ENCODE data around the gene RHOF. TPM values are rescaled to one million over a fixed set of nuclear protein-coding genes. Genes with fewer than 3 reads are reported as not detected.

The RHOF gene
- total RNA-seq, 1 experiment from 2014 or later = 71.8 TPM

GRCh38 chr12:121769297-121769830 is 24.1 kb downstream of the RHOF start:
- peaks cover 7% of the 10 kb centered on the region for H3K4me1 ChIP-seq (ENCODE audit: control insufficient read depth, insufficient read depth, low read length)
- ChIA-PET POLR2A (interaction anchor here (0.6 kb wide), 3 partner anchors 69 to 975 kb away, joined by 4 to 7 read pairs (median 5); no protein-coding TSS in a partner anchor), CTCF (interaction anchor here (0.6 to 0.8 kb wide), 2 partner anchors 25 to 263 kb away, joined by 3 to 11 read pairs; no protein-coding TSS in a partner anchor)
- DNase-seq (ENCODE audit: low read depth, low spot score) (no peak), ATAC-seq (no peak)
- no peak overlapping the region for H3K4me3 ChIP-seq (ENCODE audit: low read depth in 2 of 2, low read length in 2 of 2)
- H3K36me3 ChIP-seq (ENCODE audit: control insufficient read depth, insufficient read depth, low read length) = no peaks in the 10 kb centered on the region
- no peaks in the 10 kb centered on the region for H3K27me3 ChIP-seq (ENCODE audit: control insufficient read depth, insufficient read depth, low read length)
- in situ Hi-C loops (cut with HindIII; ENCODE audit: low pct_unique_long_range_greater_than_20kb, low sequenced_read_pairs) = no loop called here
- intact Hi-C loops (cut with micrococcal nuclease; ENCODE audit: unreplicated experiment) = no loop called here
- H3K9me3 ChIP-seq (ENCODE audit: control insufficient read depth, insufficient read depth, low read depth, low read length) = no peaks in the 10 kb centered on the region
- TF ChIP-seq TCF7L2 (IDR thresholded peaks at IDR 0.05; ENCODE audit: low read depth, low read length) = no peak
- no peak overlapping the region for H3K27ac ChIP-seq (ENCODE audit: low read length)
- no TSS peak for BruUV-seq (replicated peaks)

- CTCF ChIA-PET = interaction anchor here (0.6 kb wide), 1 partner anchor 9 kb away, joined by 3 read pairs; no protein-coding TSS in a partner anchor
- Histone ChIP-seq H3K36me3 (ENCODE audit: control insufficient read depth, insufficient read depth, low read length) (no peaks in the 10 kb centered on the region), H3K27me3 (ENCODE audit: control insufficient read depth, insufficient read depth, low read length) (no peaks in the 10 kb centered on the region), H3K4me1 (ENCODE audit: control insufficient read depth, insufficient read depth, low read length) (no peaks in the 10 kb centered on the region; the same call in 1 of the 2 replicates), H3K9me3 (ENCODE audit: control insufficient read depth, insufficient read depth, low read depth, low read length) (no peaks in the 10 kb centered on the region), H3K4me3 (ENCODE audit: low read depth in 2 of 2, low read length in 2 of 2) (no peak overlapping the region), H3K27ac (ENCODE audit: low read length) (no peak overlapping the region)
- in situ Hi-C loops (cut with HindIII; ENCODE audit: low pct_unique_long_range_greater_than_20kb, low sequenced_read_pairs) = no loop called here
- TF ChIP-seq TCF7L2 (IDR thresholded peaks at IDR 0.05; ENCODE audit: low read depth, low read length) (no peak), CTCF (IDR thresholded peaks at IDR 0.05) (no peak), REST (IDR thresholded peaks at IDR 0.05; ENCODE audit: insufficient read depth in 1 of 2, low read depth in 2 of 2, low read length in 1 of 2) (no peak)
- ATAC-seq = peak; percentile 47; the same call in 1 of the 2 replicates
- intact Hi-C loops (cut with micrococcal nuclease; ENCODE audit: unreplicated experiment) = no loop called here
- DNase-seq (ENCODE audit: low read depth, low spot score) = no peak
- POLR2A ChIA-PET = no interaction called here
- BruUV-seq (replicated peaks) = no TSS peak
Observed at GRCh38 chr12:121767525-121768016, 25.9 kb downstream of the RHOF start.

GRCh38 chr12:121766290-121767039 is 27.0 kb downstream of the RHOF start:
- BruUV-seq (replicated peaks) = no TSS peak
- no peaks in the 10 kb centered on the region; the same call in 1 of the 2 replicates for H3K4me1 ChIP-seq (ENCODE audit: control insufficient read depth, insufficient read depth, low read length)
- no peak overlapping the region for H3K4me3 ChIP-seq (ENCODE audit: low read depth in 2 of 2, low read length in 2 of 2)
- no peaks in the 10 kb centered on the region for H3K9me3 ChIP-seq (ENCODE audit: control insufficient read depth, insufficient read depth, low read depth, low read length)
- CTCF ChIA-PET = interaction anchor here (0.7 kb wide), 1 partner anchor 128 kb away, joined by 4 read pairs; no protein-coding TSS in a partner anchor
- TF ChIP-seq SIN3A (IDR thresholded peaks at IDR 0.05; ENCODE audit: borderline replicate concordance, insufficient read depth, low read depth, low read length) (no peak), POLR2AphosphoS5 (IDR thresholded peaks at IDR 0.05; ENCODE audit: low read depth, low read length) (no peak), CTCF (IDR thresholded peaks at IDR 0.05) (no peak), REST (IDR thresholded peaks at IDR 0.05; ENCODE audit: insufficient read depth in 1 of 2, low read depth in 2 of 2, low read length in 1 of 2) (no peak), TCF7L2 (IDR thresholded peaks at IDR 0.05; ENCODE audit: low read depth, low read length) (no peak)
- POLR2A ChIA-PET = interaction anchor here (0.5 kb wide), 1 partner anchor 500 kb away, joined by 5 read pairs; no protein-coding TSS in a partner anchor
- intact Hi-C loops (cut with micrococcal nuclease; ENCODE audit: unreplicated experiment) = no loop called here
- H3K27ac ChIP-seq (ENCODE audit: low read length) = no peak overlapping the region
- no peak for DNase-seq (ENCODE audit: low read depth, low spot score)
- no peaks in the 10 kb centered on the region for H3K36me3 ChIP-seq (ENCODE audit: control insufficient read depth, insufficient read depth, low read length)
- no peak for ATAC-seq
- H3K27me3 ChIP-seq (ENCODE audit: control insufficient read depth, insufficient read depth, low read length) = no peaks in the 10 kb centered on the region
- in situ Hi-C loops (cut with HindIII; ENCODE audit: low pct_unique_long_range_greater_than_20kb, low sequenced_read_pairs) = no loop called here
